IPS DF 4.7 (cell line): ENCODE results near the gene NT5C.
"Not testable (repeated sequence)": the region's sequence is repeated elsewhere in the genome, so short reads cannot be mapped to it uniquely, and the experiment has no call there.

Experiments
- DNase-seq: peaks from one replicate; pipeline ENCODE4 v3.0.0-alpha.2; 2013; ENCODE audit warnings: low spot score; ENCODE audit errors: extremely low read depth

The NT5C gene

GRCh38 chr17:75131278-75132017 is at the start of gene NT5C:
TSS of gene NT5C (minus strand) at chr17:75131742. CDS start at chr17:75131707, 35 bp downstream.
- DNase-seq, result no peak

- no peak for DNase-seq
Observed at GRCh38 chr17:75181110-75181509, 49.6 kb upstream of the NT5C start.

DNA sequence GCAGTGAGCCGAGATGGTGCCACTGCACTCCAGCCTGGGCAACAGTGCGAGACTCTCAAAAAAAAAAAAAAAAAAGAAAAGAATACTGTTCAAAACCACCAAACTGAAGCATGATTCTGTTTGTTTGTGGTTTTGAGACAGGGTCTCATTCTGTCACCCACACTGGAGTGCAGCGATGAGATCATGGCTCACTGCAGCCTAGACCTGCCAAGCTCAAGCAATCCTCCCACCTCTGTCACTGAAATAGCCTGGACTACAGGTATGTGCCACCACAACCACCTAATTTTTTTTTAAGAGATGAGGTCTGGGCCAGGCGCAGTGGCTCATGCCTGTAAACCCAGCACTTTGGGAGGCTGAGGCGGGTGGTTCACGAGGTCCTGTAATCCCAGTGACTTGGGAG is 46.9 kb upstream of the NT5C start:
- DNase-seq, result no peak

DNA sequence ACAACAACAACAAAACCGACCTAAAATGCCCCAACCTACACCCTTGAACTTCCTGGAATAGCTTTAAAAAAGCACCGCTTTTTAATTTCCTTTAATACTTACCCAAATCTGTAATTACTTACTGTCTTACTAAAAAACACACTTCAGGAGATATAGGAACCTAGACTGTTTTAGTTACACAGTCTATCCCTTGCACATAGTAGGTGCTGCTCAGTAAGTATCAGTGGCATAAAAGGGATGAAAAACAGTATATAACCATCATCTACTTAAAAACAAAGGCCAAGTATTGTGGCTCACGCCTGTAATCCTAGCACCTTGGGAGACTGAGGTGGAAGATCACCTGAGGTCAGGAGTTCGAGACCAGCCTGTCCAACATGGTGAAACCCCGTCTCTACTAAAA is 45.1 kb upstream of the NT5C start:
- DNase-seq, result no peak

DNA sequence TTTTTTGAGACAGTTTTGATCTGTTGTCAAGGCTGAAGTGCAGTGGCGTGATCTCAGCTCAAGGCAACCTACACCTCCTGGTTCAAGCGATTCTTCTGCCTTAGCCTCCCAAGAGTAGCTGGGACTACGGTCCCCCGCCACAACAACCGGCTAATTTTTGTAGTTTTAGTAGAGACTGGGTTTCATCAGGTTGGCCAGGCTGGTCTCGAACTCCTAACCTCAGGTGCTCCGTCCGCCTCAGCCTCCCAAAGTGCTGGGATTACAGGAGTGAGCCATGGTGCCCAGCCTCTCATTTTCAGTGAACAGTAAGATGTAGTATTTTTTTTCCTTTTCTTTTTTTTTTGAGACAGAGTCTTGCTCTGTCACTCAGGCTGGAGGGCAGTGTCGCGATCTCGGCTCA is 43.5 kb upstream of the NT5C start:
- no peak for DNase-seq

- DNase-seq, result no peak
Observed at GRCh38 chr17:75173526-75173925, 42.0 kb upstream of the NT5C start.

DNA sequence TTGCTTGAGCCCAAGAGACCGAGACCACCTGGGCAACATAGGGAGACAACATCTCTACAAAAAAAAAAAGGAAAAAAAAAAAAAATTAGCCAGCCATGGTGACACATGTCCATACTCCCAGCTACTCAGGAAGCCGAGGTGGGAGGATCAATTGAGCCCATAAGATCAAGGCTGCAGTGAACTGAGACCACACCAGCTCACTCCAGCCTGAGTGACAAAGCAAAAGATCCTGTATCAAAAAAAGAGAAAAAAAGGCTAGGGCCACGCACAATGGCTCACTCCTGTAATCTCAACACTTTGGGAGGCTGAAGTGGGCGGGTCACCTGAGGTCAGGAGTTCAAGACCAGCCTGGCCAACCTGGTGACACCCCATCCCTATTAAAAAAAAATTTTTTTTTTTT is 37.5 kb upstream of the NT5C start:
- DNase-seq, result no peak

DNA sequence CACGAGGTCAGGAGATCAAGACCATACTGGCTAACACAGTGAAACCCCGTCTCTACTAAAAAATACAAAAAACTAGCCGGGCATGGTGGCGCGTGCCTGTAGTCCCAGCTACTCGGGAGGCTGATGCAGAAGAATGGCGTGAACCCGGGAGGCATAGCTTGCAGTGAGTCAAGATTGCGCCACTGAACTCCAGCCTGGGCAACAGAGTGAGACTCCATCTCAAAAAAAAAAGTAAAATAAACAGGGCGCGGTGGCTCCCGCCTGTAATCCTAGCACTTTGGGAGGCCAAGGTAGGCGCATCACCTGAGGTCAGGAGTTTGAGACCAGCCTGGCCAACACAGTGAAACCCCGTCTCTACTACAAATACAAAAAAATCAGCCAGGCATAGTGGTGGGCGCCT is 33.1 kb upstream of the NT5C start:
- DNase-seq, result not testable (repeated sequence)

DNA sequence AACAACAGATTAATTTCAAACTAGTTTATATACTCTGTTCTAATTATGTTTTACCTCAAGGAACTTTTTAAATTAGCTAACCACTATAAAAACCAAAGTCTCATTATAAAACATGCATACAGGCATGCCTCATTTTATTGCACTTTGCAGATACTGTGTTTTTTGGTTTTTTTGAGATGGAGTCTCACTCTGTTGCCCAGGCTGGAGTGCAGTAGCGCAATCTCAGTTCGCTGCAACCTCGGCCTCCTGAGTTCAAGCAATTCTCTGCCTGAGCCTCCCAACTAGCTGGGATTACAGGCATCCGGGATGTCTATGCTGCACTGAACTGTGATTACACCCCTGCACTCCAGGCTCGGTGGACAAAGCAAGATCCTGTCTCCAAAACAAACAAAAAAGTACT is 31.5 kb upstream of the NT5C start:
- no peak for DNase-seq

DNA sequence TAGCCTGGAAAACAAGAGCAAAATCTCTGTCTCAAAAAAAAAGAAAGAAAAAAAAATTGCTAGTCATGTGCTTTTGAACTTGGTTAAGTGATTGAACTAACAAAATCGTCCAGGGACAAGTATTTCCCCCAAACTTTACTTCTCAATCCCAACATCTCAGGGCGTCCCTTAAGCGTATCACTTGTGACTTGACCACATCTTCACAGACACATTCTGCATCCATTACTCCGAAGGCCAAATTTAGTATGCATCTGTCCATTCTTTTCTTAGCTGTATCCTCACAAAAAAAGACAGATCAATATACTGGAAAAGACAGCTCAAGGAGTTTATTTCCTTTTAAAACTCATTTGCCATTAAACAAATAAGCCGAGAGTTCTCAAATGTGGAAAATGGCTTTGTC is 28.7 kb upstream of the NT5C start:
- no peak for DNase-seq

GRCh38 chr17:75159196-75160031 is 27.9 kb upstream of the NT5C start:
- no peak for DNase-seq

- DNase-seq, result not testable (repeated sequence)
Observed at GRCh38 chr17:75158480-75158879, 26.9 kb upstream of the NT5C start.

- no peak for DNase-seq
Observed at GRCh38 chr17:75155191-75155601, 23.7 kb upstream of the NT5C start.

- peak; percentile 95 for DNase-seq
Observed at GRCh38 chr17:75154195-75155106, 22.9 kb upstream of the NT5C start, which contains the start of gene JPT1. TSS of gene JPT1 (minus strand) at chr17:75154512. CDS start at chr17:75154397, 115 bp downstream.

DNA sequence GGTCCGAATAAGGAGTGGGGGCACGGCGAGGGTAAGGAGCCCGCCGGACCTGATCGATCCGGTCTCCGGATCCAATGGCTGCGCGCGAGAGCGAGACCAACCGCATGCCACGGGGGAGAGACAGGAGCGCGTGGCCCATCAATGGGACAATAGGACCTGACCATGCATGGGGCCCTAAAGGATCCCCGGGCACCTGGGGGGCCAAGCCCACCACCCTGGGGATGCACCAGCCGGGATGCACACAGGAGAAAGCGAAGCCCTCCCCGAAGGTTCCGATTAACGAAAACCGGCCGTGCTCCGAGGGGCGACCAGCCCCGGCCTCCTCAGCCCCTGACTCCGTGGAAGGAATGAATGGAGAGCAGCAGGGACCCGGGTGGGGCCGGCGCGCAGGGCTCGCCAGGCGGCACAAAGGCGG is 22.2 kb upstream of the NT5C start:
- DNase-seq, result no peak

DNA sequence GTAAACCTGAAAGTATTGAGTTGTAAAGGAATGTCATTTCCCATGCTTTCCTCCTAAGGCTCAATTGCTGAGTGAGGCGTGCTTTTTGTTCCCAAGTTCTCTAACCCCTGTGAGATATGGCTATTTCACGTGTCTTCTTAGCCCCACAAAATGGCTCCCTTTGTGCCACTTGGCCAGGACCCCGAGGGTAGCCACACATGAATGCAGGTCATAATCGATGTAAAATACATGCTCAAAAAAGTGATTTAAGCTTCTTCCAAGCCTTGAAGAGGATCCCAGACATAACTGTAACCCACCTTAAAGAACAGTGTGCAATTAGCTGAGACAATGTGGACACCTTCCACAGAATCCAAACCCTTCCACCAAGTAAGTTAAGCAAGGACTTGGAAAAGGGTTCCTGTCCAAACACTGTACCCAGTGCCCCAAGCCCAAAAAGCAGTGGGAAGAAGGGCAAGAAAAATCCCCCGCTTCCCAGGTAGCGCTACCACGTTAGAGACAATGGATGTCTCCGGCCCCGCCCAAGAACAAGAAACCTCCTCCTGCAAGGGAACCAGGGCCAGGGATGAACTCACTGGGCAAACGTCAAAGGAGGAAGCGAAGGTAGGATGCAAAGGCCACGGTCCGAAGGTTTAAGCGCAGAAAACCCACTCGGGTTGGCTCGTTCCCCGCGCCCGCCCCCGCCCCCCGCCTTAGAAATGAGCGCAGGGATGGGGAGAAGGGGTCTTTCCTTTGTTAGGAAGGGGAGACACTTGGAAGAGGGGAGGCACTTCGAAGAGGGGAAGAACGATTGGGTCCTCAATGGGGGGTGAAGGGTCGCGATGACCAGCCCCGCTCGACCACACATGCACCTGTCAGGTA is 21.6 kb upstream of the NT5C start:
- DNase-seq, result no peak

DNA sequence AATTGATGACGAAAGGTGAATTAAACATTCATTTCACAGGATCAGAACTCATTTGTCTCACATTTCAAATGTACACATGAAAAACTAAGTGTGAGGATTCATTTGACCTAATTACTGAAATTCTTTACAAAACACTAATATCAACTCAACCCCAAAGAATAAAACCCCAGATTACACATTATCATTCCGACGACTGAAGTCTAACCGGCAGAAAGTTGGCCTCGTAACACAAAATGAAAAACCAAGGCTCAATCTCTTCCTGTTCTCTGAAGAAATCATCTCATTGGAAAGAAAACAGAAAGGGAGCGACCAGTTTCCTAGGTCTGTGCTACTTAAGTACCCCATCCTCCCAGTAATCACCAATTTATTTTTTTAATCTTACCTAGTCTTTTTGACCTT is 21.0 kb upstream of the NT5C start:
- no peak for DNase-seq

- no peak for DNase-seq
Observed at GRCh38 chr17:75151930-75152329, 20.4 kb upstream of the NT5C start.

GRCh38 chr17:75147878-75148546 is 16.5 kb upstream of the NT5C start:
- no peak for DNase-seq

DNA sequence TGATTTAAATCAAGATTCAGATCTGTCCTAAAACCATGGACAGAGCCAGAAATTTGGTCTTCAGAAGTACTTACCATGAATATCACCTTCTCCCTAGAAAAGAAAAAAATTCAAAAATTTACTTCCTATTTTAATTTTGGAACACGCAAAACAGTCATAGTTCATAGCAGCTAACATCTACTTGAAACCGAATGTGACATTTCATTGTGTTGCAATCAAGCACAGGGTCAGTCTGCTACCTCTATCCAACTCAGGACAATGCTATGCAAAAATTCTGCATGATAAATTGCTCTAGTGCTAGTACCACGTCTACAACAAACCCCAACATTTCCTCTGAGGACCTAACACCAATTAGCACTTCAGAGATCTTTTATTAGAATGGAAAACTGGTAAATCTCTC is 15.1 kb upstream of the NT5C start:
- DNase-seq, result no peak
